CD4-positive, alpha-beta T cell treated with Interleukin-10 for 1 hour (primary cell): Measurements from ENCODE around the gene DOCK3.

ENCODE experiments used
- DNase-seq: peaks from one replicate; pipeline ENCODE4 v3.0.0-alpha.2; 2020

DOCK3 gene

GRCh38 chr3:51391566-51392354 is 717.0 kb downstream of the DOCK3 start:
- DNase-seq: peak; percentile 61

- DNase-seq: no peak
Observed at GRCh38 chr3:51392355-51393133, 717.8 kb downstream of the DOCK3 start.

- DNase-seq: no peak
Observed at GRCh38 chr3:51393134-51393495, 718.4 kb downstream of the DOCK3 start.

GRCh38 chr3:51393564-51393963 is 718.8 kb downstream of the DOCK3 start:
- no peak for DNase-seq

GRCh38 chr3:51394541-51394940 is 719.8 kb downstream of the DOCK3 start:
- DNase-seq: no peak

GRCh38 chr3:51395493-51396213 is 720.9 kb downstream of the DOCK3 start:
- no peak for DNase-seq

- DNase-seq: no peak
Observed at GRCh38 chr3:51396401-51396800, 721.7 kb downstream of the DOCK3 start.

GRCh38 chr3:51397392-51397791 is 722.7 kb downstream of the DOCK3 start:
- no peak for DNase-seq

GRCh38 chr3:51398595-51399310 is 724.0 kb downstream of the DOCK3 start:
- DNase-seq: no peak

GRCh38 chr3:51400166-51400565 is 725.4 kb downstream of the DOCK3 start:
- no peak for DNase-seq

- no peak for DNase-seq
Observed at GRCh38 chr3:51401735-51402134, 727.0 kb downstream of the DOCK3 start.

- DNase-seq: no peak
Observed at GRCh38 chr3:51403675-51404074, 728.9 kb downstream of the DOCK3 start.

- DNase-seq: no peak
Observed at GRCh38 chr3:51408021-51408420, 733.3 kb downstream of the DOCK3 start.

- no peak for DNase-seq
Observed at GRCh38 chr3:51408813-51409212, 734.1 kb downstream of the DOCK3 start.

- DNase-seq: no peak
Observed at GRCh38 chr3:51422211-51422610, 747.5 kb downstream of the DOCK3 start.

GRCh38 chr3:51426921-51427320 is 752.2 kb downstream of the DOCK3 start:
- DNase-seq: no peak

GRCh38 chr3:51429138-51429537 is 754.4 kb downstream of the DOCK3 start:
- no peak for DNase-seq
